ENCODE results near the gene VSX1.

The VSX1 gene

GRCh38 chr20:25033265-25033923 lies 48.5 kb downstream of the VSX1 start:
- Histone ChIP-seq H3K27me3 (ENCODE audit: insufficient read depth, poor library complexity, severe bottlenecking) (no peaks in the 10 kb centered on the region), H3K4me3 (ENCODE audit: severe bottlenecking) (no peak overlapping the region), H3K36me3 (ENCODE audit: low read depth) (no peaks in the 10 kb centered on the region), H3K9me3 (ENCODE audit: severe bottlenecking) (no peaks in the 10 kb centered on the region), H3K27ac (ENCODE audit: poor library complexity, severe bottlenecking) (no peak overlapping the region), H3K4me1 (ENCODE audit: insufficient read depth, poor library complexity, severe bottlenecking) (no peaks in the 10 kb centered on the region)
- TF ChIP-seq, protein P1, sequence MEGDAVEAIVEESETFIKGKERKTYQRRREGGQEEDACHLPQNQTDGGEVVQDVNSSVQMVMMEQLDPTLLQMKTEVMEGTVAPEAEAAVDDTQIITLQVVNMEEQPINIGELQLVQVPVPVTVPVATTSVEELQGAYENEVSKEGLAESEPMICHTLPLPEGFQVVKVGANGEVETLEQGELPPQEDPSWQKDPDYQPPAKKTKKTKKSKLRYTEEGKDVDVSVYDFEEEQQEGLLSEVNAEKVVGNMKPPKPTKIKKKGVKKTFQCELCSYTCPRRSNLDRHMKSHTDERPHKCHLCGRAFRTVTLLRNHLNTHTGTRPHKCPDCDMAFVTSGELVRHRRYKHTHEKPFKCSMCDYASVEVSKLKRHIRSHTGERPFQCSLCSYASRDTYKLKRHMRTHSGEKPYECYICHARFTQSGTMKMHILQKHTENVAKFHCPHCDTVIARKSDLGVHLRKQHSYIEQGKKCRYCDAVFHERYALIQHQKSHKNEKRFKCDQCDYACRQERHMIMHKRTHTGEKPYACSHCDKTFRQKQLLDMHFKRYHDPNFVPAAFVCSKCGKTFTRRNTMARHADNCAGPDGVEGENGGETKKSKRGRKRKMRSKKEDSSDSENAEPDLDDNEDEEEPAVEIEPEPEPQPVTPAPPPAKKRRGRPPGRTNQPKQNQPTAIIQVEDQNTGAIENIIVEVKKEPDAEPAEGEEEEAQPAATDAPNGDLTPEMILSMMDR (IDR thresholded peaks at IDR 0.05; ENCODE audit: poor library complexity, severe bottlenecking): no peak
- ATAC-seq (ENCODE audit: low read depth) (no peak), DNase-seq (ENCODE audit: low spot score) (no peak)

GRCh38 chr20:25032478-25033264 lies 49.3 kb downstream of the VSX1 start:
- no peaks in the 10 kb centered on the region for H3K36me3 ChIP-seq (ENCODE audit: low read depth)
- DNase-seq (ENCODE audit: low spot score): no peak
- H3K27me3 ChIP-seq (ENCODE audit: insufficient read depth, poor library complexity, severe bottlenecking): no peaks in the 10 kb centered on the region
- H3K9me3 ChIP-seq (ENCODE audit: severe bottlenecking): no peaks in the 10 kb centered on the region
- no peak overlapping the region for H3K4me3 ChIP-seq (ENCODE audit: severe bottlenecking)
- no peaks in the 10 kb centered on the region for H3K4me1 ChIP-seq (ENCODE audit: insufficient read depth, poor library complexity, severe bottlenecking)
- ATAC-seq (ENCODE audit: low read depth): no peak; the same call in 2 of the 3 replicates
- no peak overlapping the region for H3K27ac ChIP-seq (ENCODE audit: poor library complexity, severe bottlenecking)
- TF ChIP-seq, protein P1 (IDR thresholded peaks at IDR 0.05; ENCODE audit: poor library complexity, severe bottlenecking): no peak

DNA sequence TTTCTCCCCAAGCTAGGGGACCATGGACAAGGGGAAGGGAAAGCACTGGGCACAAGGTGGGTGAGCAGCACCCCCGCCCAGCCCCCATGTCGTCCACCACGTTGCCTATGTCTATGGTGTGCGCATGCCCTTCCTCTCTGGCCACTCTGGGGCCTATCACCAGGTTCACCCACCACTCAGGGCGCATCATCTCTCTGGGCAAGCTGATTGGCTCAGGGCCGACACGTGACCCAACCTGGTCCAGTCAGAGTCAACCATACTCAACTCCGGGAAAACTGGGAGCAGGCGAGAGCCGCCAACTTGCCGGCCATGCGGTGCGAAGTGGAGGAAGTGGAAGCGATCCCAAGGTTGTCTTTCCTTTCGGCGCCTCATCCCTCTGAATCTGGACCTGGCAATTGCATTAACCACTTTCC lies 49.9 kb downstream of the VSX1 start:
- Histone ChIP-seq H3K27ac (ENCODE audit: poor library complexity, severe bottlenecking) (no peak overlapping the region), H3K27me3 (ENCODE audit: insufficient read depth, poor library complexity, severe bottlenecking) (no peaks in the 10 kb centered on the region), H3K4me3 (ENCODE audit: severe bottlenecking) (no peak overlapping the region), H3K9me3 (ENCODE audit: severe bottlenecking) (no peaks in the 10 kb centered on the region), H3K36me3 (ENCODE audit: low read depth) (no peaks in the 10 kb centered on the region), H3K4me1 (ENCODE audit: insufficient read depth, poor library complexity, severe bottlenecking) (no peaks in the 10 kb centered on the region)
- TF ChIP-seq, protein P1 (IDR thresholded peaks at IDR 0.05; ENCODE audit: poor library complexity, severe bottlenecking): no peak
- ATAC-seq (ENCODE audit: low read depth): no peak
- DNase-seq (ENCODE audit: low spot score): no peak

DNA sequence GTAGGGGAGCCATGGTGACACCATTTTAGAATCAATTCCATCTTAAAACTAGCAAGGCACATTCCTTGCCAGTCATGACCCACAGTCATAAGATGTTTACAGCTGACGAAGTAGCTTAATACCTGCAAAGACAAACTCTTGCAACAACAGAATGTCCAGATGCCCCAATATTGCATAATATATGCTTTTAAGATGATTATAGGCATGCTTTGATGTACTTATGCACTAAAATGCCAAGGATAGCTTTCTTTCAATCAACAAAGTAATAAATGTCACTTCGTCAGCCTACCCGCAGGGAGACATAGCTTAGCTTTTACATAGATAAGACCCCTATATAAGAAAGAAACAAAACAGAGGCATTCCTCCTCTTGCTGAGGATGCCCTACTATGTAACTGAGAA lies 50.7 kb downstream of the VSX1 start:
- Histone ChIP-seq H3K27ac (ENCODE audit: poor library complexity, severe bottlenecking) (no peak overlapping the region), H3K36me3 (ENCODE audit: low read depth) (no peaks in the 10 kb centered on the region), H3K4me3 (ENCODE audit: severe bottlenecking) (no peak overlapping the region), H3K4me1 (ENCODE audit: insufficient read depth, poor library complexity, severe bottlenecking) (no peaks in the 10 kb centered on the region), H3K27me3 (ENCODE audit: insufficient read depth, poor library complexity, severe bottlenecking) (no peaks in the 10 kb centered on the region), H3K9me3 (ENCODE audit: severe bottlenecking) (no peaks in the 10 kb centered on the region)
- TF ChIP-seq, protein P1 (IDR thresholded peaks at IDR 0.05; ENCODE audit: poor library complexity, severe bottlenecking): no peak
- ATAC-seq (ENCODE audit: low read depth) (no peak), DNase-seq (ENCODE audit: low spot score) (no peak)
